Measurements from ENCODE around the gene MMP15.
A peak's percentile ranks its signal among the peaks of the same experiment; 100 is the strongest.
"Not testable (repeated sequence)": the region's sequence is repeated elsewhere in the genome, so short reads cannot be mapped to it uniquely, and the experiment has no call there.

The MMP15 gene

GRCh38 chr16:57999971-58000705 lies 25.4 kb upstream of the MMP15 start, which contains the start of gene ZNF319:
Gene ZNF319, minus strand, starts transcription at chr16:58000672. Its CDS starts 2,407 bp downstream, at chr16:57998265.
- H3K4me3 ChIP-seq (ENCODE audit: low read depth, low read length), result peak within 1 kb of the TSS; percentile 86
- DNase-seq (ENCODE audit: low read depth), result no peak
- TF ChIP-seq CTCF (IDR thresholded peaks at IDR 0.05; ENCODE audit: control insufficient read depth, extremely low read depth, insufficient read depth), result no peak

- peak; percentile 52 for DNase-seq (ENCODE audit: low read depth)
- TF ChIP-seq CTCF (IDR thresholded peaks at IDR 0.05; ENCODE audit: control insufficient read depth, extremely low read depth, insufficient read depth), result peak; percentile 80
- H3K4me3 ChIP-seq (ENCODE audit: low read depth, low read length), result peak within 1 kb of the TSS; percentile 86
These were observed 24.6 kb upstream of the MMP15 start, which contains the start of gene USB1 for GRCh38 chr16:58000706-58001676. Gene USB1, plus strand, starts transcription at chr16:58001407. Its CDS starts 77 bp downstream, at chr16:58001484.

- DNase-seq (ENCODE audit: low read depth), result no peak
- H3K4me3 ChIP-seq (ENCODE audit: low read depth, low read length), result peak overlapping the region; percentile 86
These were observed 23.7 kb upstream of the MMP15 start for GRCh38 chr16:58001781-58002415.

GRCh38 chr16:58002416-58002800 lies 23.1 kb upstream of the MMP15 start:
- TF ChIP-seq CTCF (IDR thresholded peaks at IDR 0.05; ENCODE audit: control insufficient read depth, extremely low read depth, insufficient read depth), result no peak
- H3K4me3 ChIP-seq (ENCODE audit: low read depth, low read length), result no peak overlapping the region
- no peak for DNase-seq (ENCODE audit: low read depth)

More at GRCh38 chr16:58001781-58002415, 23.7 kb upstream of the MMP15 start:
- TF ChIP-seq CTCF (IDR thresholded peaks at IDR 0.05; ENCODE audit: control insufficient read depth, extremely low read depth, insufficient read depth), result no peak

- TF ChIP-seq CTCF (IDR thresholded peaks at IDR 0.05; ENCODE audit: control insufficient read depth, extremely low read depth, insufficient read depth), result no peak
- no peak for DNase-seq (ENCODE audit: low read depth)
- no peak overlapping the region for H3K4me3 ChIP-seq (ENCODE audit: low read depth, low read length)
These were observed 22.6 kb upstream of the MMP15 start for GRCh38 chr16:58002936-58003335.

- not testable (repeated sequence) for DNase-seq (ENCODE audit: low read depth); H3K4me3 ChIP-seq (ENCODE audit: low read depth, low read length)
These were observed 20.8 kb upstream of the MMP15 start for GRCh38 chr16:58004736-58005135.
